Upper lobe of left lung (tissue), 4 donors: ENCODE results near the gene RASSF6.

Experiments
- POLR2A ChIP-seq, 4 donors: fragments of 450-650 bp; IDR thresholded peaks; one replicate each; pipeline ENCODE4 v1.5.1; 2016 to 2017; ENCODE audit warnings: antibody characterized with exemption in 4 of 4, mild to moderate bottlenecking in 2 of 4
- TF ChIP-seq, protein P1 (sequence below), 6 experiments: fragments of 450-650 bp in 4 of 6; fragments of 200-600 bp in 2 of 6; sonication (generic) in 2 of 6; IDR thresholded peaks; one replicate each; pipeline ENCODE4 v1.5.1; 2016 to 2019; ENCODE audit warnings: antibody characterized with exemption in 6 of 6

DNA sequence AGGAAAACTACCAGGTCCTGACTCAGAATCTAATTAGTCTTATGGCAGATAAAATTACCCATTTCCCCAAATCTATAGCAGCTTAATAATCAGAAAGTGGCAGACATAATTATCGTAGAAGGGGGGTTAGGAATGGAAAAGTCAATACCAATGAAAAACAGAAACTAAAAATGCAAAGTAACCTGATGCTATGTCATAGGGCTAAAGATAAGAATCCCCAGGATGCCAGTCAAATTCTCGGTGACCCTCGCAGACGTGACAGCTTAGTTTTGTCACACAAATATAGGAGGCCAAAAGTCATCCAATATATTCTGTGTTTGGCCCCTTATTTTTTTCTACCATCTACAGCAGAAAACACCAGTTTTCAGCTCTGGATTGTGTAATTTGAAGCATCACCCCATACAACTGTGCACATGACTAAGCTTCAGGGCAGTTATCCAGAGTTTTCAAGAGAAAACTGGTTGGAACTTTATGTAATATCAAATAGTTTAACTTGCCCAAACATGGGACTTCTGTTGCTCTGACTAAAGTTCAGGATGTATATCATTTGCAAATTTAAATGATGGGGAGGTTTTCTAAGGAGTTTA is 30.9 kb downstream of the RASSF6 start:
- TF ChIP-seq, protein P1, sequence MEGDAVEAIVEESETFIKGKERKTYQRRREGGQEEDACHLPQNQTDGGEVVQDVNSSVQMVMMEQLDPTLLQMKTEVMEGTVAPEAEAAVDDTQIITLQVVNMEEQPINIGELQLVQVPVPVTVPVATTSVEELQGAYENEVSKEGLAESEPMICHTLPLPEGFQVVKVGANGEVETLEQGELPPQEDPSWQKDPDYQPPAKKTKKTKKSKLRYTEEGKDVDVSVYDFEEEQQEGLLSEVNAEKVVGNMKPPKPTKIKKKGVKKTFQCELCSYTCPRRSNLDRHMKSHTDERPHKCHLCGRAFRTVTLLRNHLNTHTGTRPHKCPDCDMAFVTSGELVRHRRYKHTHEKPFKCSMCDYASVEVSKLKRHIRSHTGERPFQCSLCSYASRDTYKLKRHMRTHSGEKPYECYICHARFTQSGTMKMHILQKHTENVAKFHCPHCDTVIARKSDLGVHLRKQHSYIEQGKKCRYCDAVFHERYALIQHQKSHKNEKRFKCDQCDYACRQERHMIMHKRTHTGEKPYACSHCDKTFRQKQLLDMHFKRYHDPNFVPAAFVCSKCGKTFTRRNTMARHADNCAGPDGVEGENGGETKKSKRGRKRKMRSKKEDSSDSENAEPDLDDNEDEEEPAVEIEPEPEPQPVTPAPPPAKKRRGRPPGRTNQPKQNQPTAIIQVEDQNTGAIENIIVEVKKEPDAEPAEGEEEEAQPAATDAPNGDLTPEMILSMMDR (IDR thresholded peaks at IDR 0.05): no peak
- no peak for TF ChIP-seq POLR2A (IDR thresholded peaks at IDR 0.05)
